Bronchial epithelial cell (primary cell): ENCODE results near the gene USP17L24. TPM values are rescaled to one million over a fixed set of nuclear protein-coding genes. Genes with fewer than 3 reads are reported as not detected.
"Not testable (repeated sequence)": the region's sequence is repeated elsewhere in the genome, so short reads cannot be mapped to it uniquely, and the experiment has no call there.

ENCODE experiments used
- DNase-seq: peaks from one replicate; pipeline ENCODE4 v3.0.0-alpha.2; 2010; ENCODE audit warnings: low read depth
- FAIRE-seq: peaks from 2 replicates; lab custom pipeline; 2011; peaks lifted over from hg19 to GRCh38; lab: Jason Lieb, UNC
- H3K27me3 ChIP-seq: 2 replicates; pipeline ENCODE4 v1.5.1; 2011; ENCODE audit warnings: low read length; ENCODE audit not compliant: control insufficient read depth, insufficient read depth
- H3K36me3 ChIP-seq: 2 replicates; pipeline ENCODE4 v1.5.1; 2011; ENCODE audit warnings: low read length; ENCODE audit not compliant: control insufficient read depth, insufficient read depth
- H3K4me3 ChIP-seq: 2 replicates; pipeline ENCODE4 v1.5.1; 2011; ENCODE audit warnings: mild to moderate bottlenecking, low read depth, low read length, control low read depth
- total RNA-seq: library from RNA; depleted of rRNA; stranded (reverse); fragments of >200 nt; gene quantifications from 2 replicates; pipeline ENCODE4 v1.2.1, GENCODE V29; 2014

USP17L24 gene, protein sequence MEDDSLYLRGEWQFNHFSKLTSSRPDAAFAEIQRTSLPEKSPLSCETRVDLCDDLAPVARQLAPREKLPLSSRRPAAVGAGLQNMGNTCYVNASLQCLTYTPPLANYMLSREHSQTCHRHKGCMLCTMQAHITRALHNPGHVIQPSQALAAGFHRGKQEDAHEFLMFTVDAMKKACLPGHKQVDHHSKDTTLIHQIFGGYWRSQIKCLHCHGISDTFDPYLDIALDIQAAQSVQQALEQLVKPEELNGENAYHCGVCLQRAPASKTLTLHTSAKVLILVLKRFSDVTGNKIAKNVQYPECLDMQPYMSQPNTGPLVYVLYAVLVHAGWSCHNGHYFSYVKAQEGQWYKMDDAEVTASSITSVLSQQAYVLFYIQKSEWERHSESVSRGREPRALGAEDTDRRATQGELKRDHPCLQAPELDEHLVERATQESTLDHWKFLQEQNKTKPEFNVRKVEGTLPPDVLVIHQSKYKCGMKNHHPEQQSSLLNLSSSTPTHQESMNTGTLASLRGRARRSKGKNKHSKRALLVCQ
- not detected in 2 replicates for total RNA-seq

- not testable (repeated sequence) for H3K27me3 ChIP-seq, DNase-seq, H3K4me3 ChIP-seq, FAIRE-seq, H3K36me3 ChIP-seq
Observed at GRCh38 chr4:9324865-9325264, at the start of gene USP17L24. TSS of gene USP17L24 (plus strand) at chr4:9325165. CDS start at chr4:9325165, 0 bp downstream.

GRCh38 chr4:9324191-9324590, 774 bp upstream of the USP17L24 start:
- DNase-seq, H3K27me3 ChIP-seq, H3K4me3 ChIP-seq, FAIRE-seq, H3K36me3 ChIP-seq: not testable (repeated sequence)

DNA sequence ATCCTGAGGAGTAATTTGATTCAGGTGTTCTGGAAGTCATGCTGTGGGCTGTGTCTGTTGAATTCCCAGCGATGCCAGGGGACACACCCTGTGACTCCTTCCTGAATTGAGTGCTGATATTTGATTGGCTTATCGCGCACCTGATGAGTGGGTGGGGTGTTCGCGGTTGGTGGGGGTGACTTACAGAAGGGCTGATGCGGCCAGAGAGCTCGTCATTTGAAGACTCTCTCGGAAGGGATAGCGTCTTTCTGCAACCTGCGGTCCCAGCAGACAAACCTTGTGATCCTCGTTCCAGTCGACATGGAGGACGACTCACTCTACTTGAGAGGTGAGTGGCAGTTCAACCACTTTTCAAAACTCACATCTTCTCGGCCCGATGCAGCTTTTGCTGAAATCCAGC, 4.6 kb downstream of the USP17L24 start, which contains the start of gene USP17L25:
Gene USP17L25, plus strand, starts transcription at position 301 of the 400 bp plus-strand sequence. Its CDS starts 0 bp downstream, at position 301.
- not testable (repeated sequence) for FAIRE-seq, H3K4me3 ChIP-seq, H3K36me3 ChIP-seq, H3K27me3 ChIP-seq, DNase-seq

DNA sequence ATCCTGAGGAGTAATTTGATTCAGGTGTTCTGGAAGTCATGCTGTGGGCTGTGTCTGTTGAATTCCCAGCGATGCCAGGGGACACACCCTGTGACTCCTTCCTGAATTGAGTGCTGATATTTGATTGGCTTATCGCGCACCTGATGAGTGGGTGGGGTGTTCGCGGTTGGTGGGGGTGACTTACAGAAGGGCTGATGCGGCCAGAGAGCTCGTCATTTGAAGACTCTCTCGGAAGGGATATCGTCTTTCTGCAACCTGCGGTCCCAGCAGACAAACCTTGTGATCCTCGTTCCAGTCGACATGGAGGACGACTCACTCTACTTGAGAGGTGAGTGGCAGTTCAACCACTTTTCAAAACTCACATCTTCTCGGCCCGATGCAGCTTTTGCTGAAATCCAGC, 9.4 kb downstream of the USP17L24 start, which contains the start of gene USP17L26:
Gene USP17L26, plus strand, starts transcription at position 301 of the 400 bp plus-strand sequence. Its CDS starts 0 bp downstream, at position 301.
- FAIRE-seq, H3K4me3 ChIP-seq, DNase-seq, H3K36me3 ChIP-seq, H3K27me3 ChIP-seq: not testable (repeated sequence)

- DNase-seq, H3K4me3 ChIP-seq, H3K36me3 ChIP-seq, H3K27me3 ChIP-seq, FAIRE-seq: not testable (repeated sequence)
Observed at GRCh38 chr4:9339103-9339502, 14.1 kb downstream of the USP17L24 start, which contains the start of gene USP17L5. TSS of gene USP17L5 (plus strand) at chr4:9339403. CDS start at chr4:9339403, 0 bp downstream.

DNA sequence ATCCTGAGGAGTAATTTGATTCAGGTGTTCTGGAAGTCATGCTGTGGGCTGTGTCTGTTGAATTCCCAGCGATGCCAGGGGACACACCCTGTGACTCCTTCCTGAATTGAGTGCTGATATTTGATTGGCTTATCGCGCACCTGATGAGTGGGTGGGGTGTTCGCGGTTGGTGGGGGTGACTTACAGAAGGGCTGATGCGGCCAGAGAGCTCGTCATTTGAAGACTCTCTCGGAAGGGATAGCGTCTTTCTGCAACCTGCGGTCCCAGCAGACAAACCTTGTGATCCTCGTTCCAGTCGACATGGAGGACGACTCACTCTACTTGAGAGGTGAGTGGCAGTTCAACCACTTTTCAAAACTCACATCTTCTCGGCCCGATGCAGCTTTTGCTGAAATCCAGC, 18.9 kb downstream of the USP17L24 start, which contains the start of gene USP17L27:
Gene USP17L27, plus strand, starts transcription at position 301 of the 400 bp plus-strand sequence. Its CDS starts 0 bp downstream, at position 301.
- not testable (repeated sequence) for FAIRE-seq, H3K27me3 ChIP-seq, DNase-seq, H3K36me3 ChIP-seq, H3K4me3 ChIP-seq

GRCh38 chr4:9348593-9348992, 23.6 kb downstream of the USP17L24 start, which contains the start of gene USP17L28:
TSS of gene USP17L28 (plus strand) at chr4:9348893. CDS start at chr4:9348893, 0 bp downstream.
- not testable (repeated sequence) for DNase-seq, H3K4me3 ChIP-seq, H3K27me3 ChIP-seq, FAIRE-seq, H3K36me3 ChIP-seq

DNA sequence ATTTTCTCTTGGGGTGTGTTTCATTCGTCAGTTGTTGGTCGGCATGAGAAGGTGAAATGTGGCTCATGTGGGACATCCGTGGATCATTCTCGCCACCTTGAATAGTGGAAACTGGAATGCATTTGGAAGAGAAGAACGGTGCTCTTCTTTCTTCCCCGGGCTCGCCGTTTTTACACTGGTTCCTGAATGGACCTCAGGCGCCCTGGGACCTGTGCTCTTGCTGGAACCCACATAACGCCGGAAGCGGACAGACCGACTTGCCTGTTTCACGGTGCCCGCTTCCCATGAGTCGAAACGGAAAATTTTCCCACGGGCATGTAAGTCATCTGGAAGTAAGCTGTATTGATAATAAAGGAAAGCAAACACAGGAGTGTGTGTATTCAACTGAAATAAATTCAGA, 25.9 kb downstream of the USP17L24 start:
- not testable (repeated sequence) for H3K27me3 ChIP-seq, FAIRE-seq, H3K4me3 ChIP-seq, H3K36me3 ChIP-seq, DNase-seq

GRCh38 chr4:9353338-9353737, 28.4 kb downstream of the USP17L24 start, which contains the start of gene USP17L29:
TSS of gene USP17L29 (plus strand) at chr4:9353638. CDS start at chr4:9353638, 0 bp downstream.
- not testable (repeated sequence) for FAIRE-seq, H3K36me3 ChIP-seq, DNase-seq, H3K27me3 ChIP-seq, H3K4me3 ChIP-seq

GRCh38 chr4:9362829-9363228, 37.9 kb downstream of the USP17L24 start, which contains the start of gene USP17L30:
TSS of gene USP17L30 (plus strand) at chr4:9363129. CDS start at chr4:9363129, 0 bp downstream.
- not testable (repeated sequence) for FAIRE-seq, H3K4me3 ChIP-seq, DNase-seq, H3K27me3 ChIP-seq, H3K36me3 ChIP-seq

Other genes starting within 250 kb of the USP17L24 start
- gene FAM90A26, start 154.8 kb upstream of the USP17L24 start, total RNA-seq, result not detected in 2 replicates
- gene USP17L10, start 114.5 kb upstream of the USP17L24 start, total RNA-seq, result not detected in 2 replicates
- not detected in 2 replicates for gene USP17L11, start 109.8 kb upstream of the USP17L24 start, total RNA-seq
- not detected in 2 replicates for gene USP17L12, start 105.0 kb upstream of the USP17L24 start, total RNA-seq
- not detected in 2 replicates for gene USP17L13, start 100.3 kb upstream of the USP17L24 start, total RNA-seq
- not detected in 2 replicates for gene USP17L15, start 90.8 kb upstream of the USP17L24 start, total RNA-seq
- not detected in 2 replicates for gene USP17L17, start 81.3 kb upstream of the USP17L24 start, total RNA-seq
- gene USP17L18, start 76.5 kb upstream of the USP17L24 start, total RNA-seq, result not detected in 2 replicates
- not detected in 2 replicates for gene USP17L19, start 71.8 kb upstream of the USP17L24 start, total RNA-seq
- gene USP17L20, start 67.0 kb upstream of the USP17L24 start, total RNA-seq, result not detected in 2 replicates
- not detected in 2 replicates for gene USP17L21, start 62.3 kb upstream of the USP17L24 start, total RNA-seq
- not detected in 2 replicates for gene USP17L22, start 57.5 kb upstream of the USP17L24 start, total RNA-seq
- not detected in 2 replicates for gene USP17L25, start 4.7 kb downstream of the USP17L24 start, total RNA-seq
- gene USP17L26, start 9.5 kb downstream of the USP17L24 start, total RNA-seq, result not detected in 2 replicates
- gene USP17L5, start 14.2 kb downstream of the USP17L24 start, total RNA-seq, result not detected in 2 replicates
- not detected in 2 replicates for gene USP17L27, start 19.0 kb downstream of the USP17L24 start, total RNA-seq
- gene USP17L28, start 23.7 kb downstream of the USP17L24 start, total RNA-seq, result not detected in 2 replicates
- not detected in 2 replicates for gene USP17L29, start 28.5 kb downstream of the USP17L24 start, total RNA-seq
- not detected in 2 replicates for gene USP17L30, start 38.0 kb downstream of the USP17L24 start, total RNA-seq
- gene DEFB131A, start 119.2 kb downstream of the USP17L24 start, total RNA-seq, result not detected in 2 replicates